Thyroid gland (tissue), 4 donors: Measurements from ENCODE around the gene NAALADL2.

Experiments used
- CTCF ChIP-seq, 6 experiments: fragments of 200-600 bp in 3 of 6; fragments of 450-650 bp in 3 of 6; sonication (generic) in 3 of 6; IDR thresholded peaks; one replicate each; pipeline ENCODE4 v1.5.1; 2016 to 2019; ENCODE audit warnings: antibody characterized with exemption in 6 of 6, mild to moderate bottlenecking in 2 of 6, inconsistent platforms in 1 of 6, moderate library complexity in 1 of 6
- POLR2A ChIP-seq, 2 donors: fragments of 450-650 bp; IDR thresholded peaks; one replicate each; pipeline ENCODE4 v1.6.1; 2017; ENCODE audit warnings: antibody characterized with exemption in 2 of 2, mild to moderate bottlenecking in 2 of 2, moderate library complexity in 1 of 2

- TF ChIP-seq CTCF (IDR thresholded peaks at IDR 0.05) (no peak), POLR2A (IDR thresholded peaks at IDR 0.05) (no peak)
These were observed 415.5 kb downstream of the NAALADL2 start for GRCh38 chr3:175274474-175275218.
